COLO668 (cell line): ENCODE data around the gene PPP1R14D.
"Not testable (repeated sequence)": the region's sequence is repeated elsewhere in the genome, so short reads cannot be mapped to it uniquely, and the experiment has no call there.

ENCODE experiments used
- DNase-seq: peaks from one replicate; lab custom pipeline; 2025; ENCODE audit not compliant: unreplicated experiment; lab: John Stamatoyannopoulos, UW

PPP1R14D gene, protein sequence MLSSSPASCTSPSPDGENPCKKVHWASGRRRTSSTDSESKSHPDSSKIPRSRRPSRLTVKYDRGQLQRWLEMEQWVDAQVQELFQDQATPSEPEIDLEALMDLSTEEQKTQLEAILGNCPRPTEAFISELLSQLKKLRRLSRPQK

DNA sequence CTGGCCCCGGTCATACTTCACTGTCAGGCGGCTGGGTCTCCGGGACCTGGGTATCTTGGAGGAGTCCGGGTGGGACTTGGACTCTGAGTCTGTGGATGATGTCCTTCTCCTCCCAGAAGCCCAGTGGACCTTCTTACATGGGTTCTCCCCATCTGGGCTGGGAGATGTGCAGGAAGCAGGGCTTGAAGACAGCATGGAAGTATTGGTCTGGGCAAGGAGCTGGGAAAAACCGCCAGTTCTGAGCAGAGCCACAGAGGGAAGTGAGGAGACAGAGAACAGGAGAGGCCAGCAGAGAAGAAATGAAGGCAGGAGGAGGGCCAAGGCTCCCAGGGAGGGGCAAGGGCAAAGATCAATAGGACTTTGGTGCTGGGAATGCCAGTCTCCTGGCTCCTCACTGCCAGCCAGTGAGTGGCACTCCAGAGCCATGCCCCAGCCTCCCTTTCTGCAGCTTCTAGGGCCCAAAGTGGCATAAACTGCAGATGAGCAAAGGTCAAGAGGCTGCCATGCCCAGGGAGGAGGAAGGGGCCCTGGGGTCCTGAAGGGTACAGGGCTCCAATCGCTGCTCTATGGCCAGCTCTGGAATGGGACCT is at the start of gene PPP1R14D:
TSS of gene PPP1R14D (minus strand) at position 262 of the 590 bp plus-strand sequence. CDS start at position 195, 67 bp downstream.
- peak; percentile 58 for DNase-seq

DNA sequence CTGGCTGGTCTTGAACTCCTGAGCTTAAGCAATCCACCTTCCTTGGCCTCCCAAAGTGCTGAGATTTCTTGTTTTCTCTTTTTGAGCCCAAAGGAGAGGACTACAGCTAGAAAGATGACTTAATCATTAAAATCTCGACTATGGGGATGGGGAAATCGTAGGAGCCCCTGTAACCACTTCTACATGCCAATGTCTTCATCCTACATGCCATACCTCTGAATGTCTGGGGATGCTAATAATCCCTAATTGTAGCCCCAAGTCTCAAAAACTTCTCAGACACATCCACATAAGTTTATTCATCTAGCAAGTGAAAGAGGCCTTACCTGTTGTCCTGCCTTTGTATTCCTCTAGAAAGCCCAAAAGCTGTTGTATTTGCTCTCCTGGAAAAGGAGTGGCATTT is 49.2 kb upstream of the PPP1R14D start:
- DNase-seq = no peak

DNA sequence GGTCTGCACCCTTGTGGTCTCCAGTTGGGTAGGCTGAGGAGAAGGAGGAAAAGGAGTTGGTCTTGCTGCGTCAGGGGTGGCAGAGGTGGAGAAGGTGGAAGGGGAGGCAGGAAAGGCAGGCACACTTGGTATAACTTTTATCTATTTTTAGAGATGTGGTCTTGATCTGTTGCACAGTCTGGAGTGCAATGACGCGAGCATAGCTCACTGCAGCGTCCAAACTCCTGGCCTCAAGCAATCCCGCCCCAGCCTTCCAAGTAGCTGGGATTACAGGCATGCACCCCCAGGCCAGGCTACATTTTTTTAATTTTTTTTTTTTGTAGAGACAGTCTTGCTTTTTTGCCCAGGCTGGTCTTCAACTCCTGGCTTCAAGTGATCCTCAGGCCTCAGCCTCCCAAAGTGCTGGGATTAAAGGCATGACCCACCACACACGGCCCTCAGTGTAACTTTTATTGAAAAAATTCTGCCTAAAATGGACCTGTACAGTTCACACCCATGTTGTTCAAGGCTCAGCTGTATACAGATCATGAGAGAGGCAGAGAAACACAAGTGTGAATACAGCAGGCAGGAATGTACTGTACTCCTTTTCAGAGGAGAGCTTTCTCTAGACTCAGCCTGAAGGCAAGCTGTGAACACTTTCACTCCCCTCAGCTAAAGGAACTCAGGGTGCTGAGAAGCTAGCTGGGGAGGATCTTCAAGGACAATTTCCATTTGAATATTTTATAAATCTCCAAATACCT is 47.7 kb upstream of the PPP1R14D start:
- no peak for DNase-seq

DNA sequence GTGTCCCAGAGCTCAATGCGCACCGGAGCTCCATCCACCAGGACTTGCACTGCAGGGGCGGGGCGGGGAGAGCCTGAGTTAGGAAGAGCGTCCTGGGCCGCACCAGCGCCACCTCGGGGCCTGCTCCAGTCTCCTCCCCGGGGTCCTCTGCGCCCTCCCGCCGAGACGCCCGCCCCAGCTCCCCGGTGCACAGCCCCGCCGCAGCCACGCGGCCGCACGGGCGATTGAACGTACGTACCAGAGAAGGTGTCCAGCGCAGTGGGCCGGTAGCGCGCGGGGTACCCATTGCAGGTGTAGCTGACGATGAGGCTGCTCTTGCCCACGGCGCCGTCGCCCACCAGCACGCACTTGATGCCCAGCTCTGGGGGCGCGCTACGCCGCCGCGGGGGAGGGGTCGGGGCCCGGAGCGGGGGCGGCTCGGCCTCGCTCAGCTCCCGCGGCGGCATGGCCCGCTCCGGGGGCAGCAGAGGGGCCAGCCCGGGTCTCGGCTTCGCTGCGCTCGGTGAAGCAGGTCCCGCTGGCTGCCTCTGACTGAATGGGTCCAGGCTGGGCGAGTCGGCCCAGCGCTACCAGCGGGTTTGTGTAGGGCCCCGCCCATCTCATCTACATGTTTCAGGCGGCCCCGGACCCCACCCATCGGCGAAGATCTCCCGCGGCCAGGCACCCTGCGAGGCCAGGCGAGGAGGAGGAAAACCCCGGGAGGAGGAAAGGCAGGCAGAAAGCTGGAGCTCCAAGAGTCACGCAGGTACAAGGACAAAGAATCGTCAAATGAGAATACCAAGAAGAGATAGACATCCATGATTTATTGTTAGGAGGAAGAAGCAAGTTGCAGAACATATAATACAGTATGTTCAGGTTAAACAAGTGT is 45.4 kb upstream of the PPP1R14D start, which contains the start of gene RHOV:
TSS of gene RHOV (minus strand) at position 541 of the 868 bp plus-strand sequence. CDS start at position 446, 95 bp downstream.
- DNase-seq = peak; percentile 81

DNA sequence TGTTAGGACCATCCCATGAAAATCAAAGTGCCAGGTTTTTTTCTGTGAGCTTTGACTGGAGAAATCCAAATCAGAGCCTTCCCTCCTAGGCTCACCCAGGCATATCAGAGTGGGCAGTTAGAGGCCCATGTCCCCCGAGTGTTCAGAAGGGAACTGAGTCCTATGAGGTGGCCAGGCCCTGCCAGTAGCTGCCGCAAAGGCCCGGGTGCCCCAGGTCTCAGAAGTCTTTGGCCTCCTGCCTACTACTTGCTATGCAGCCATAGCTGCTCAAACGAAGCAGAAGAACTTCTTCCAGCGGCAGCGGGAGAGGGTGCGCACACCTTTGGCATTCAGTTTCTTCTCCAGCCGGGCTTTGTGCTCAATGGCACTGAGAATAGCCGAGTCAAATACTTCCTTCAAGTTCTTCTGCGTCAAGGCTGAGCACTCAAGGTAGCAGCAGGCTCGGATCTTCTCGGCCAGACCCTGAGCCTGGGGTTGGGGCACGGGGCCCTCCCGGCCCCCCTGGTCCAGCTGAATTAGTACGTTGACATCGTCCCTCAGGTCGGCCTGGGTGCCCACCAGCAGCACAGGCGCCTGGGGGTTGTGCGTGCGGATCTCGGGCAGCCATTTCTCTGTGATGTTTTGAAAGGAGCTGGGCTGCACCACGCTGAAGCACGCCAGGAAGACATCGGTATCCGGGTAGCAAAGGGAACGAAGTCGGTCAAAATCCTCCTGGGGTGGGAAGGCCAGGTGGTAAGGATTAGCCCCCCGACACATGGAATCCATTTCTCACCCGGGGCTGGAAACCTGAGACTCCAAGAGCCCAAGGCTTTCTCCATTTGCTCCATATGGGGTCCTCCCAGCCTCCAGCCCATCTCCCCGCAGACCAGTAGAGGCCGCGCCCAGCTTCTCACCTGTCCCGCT is 44.5 kb upstream of the PPP1R14D start:
- no peak for DNase-seq

DNA sequence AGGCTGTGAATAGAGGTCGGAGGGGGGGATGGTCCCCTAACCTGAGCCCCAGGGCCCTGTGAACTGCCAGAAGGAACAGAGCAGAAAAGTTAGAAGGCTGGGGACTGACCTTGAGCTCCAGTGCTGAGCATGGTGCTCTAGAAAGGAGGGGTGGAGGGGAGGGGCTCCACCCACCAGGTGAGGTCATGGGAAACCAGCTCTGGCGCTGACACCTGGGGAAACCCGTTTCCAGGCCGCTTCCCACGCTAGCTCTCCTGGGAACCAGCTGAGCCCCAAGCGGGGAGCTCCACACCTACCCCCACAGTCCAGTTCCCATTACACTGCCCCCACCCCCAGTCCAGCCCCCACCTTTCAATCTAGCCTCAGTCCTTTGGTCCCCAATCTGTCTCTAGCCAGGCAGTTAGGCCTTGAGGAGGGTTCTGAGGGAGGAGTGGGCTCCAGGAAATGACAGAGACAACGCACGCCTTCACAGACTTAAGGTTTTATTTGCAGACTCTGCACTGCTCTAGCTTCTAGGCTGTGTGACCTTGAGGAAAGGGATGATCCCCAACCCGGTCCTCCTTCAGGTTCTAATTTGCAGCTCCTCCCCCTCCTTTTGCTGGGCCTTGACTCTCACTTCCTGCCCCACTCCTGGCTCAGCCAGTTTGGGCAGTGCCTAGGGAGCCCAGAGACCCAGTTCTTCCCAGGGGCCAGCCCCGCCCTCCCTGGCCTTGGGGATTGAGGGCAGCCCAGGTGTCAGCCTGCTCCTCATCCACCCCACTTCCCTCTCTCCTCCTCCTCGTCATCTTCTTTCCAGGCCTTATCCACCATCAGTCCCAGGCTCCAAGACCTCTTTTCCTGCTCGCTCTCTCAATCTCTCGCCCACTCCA is 43.5 kb upstream of the PPP1R14D start:
- peak; percentile 81 for DNase-seq

DNA sequence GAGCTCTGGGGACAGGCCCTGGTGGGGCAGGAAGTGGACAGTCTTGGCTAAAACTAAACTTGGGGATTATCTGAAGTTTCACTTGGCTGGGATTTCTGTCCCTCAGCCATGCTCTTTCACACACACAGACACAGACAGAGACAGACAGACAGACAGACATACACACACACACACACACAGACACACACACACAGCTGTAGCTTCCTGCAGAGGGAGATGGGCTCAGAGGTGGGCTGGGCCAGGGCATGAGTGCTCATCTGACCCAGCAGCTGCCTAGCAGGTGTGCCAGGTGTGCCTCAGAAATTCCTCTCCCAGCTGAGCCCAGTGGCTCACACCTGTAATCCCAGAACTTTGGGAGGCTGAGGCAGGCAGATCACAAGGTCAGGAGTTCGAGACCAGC is 42.2 kb upstream of the PPP1R14D start:
- DNase-seq = peak; percentile 63

DNA sequence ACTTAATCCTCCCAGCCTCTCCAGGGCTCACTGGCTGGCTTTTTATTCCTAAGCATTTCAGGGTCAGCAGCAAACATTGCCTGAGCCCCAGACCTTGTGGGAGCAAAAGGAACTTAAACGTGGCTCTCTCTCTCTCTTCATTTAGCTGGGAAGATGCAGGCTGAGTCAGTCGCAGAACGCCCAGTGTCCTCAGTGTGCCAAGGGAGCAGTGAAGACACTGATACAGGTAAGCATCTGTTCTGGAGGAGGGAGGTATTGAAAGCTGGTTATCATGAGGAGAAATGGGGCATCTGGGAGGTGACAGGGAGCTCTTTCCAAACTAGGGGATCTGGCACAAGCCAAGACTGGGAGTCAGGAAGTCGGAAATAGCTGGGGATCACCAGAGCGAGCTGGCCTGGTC is 41.2 kb upstream of the PPP1R14D start:
- no peak for DNase-seq

DNA sequence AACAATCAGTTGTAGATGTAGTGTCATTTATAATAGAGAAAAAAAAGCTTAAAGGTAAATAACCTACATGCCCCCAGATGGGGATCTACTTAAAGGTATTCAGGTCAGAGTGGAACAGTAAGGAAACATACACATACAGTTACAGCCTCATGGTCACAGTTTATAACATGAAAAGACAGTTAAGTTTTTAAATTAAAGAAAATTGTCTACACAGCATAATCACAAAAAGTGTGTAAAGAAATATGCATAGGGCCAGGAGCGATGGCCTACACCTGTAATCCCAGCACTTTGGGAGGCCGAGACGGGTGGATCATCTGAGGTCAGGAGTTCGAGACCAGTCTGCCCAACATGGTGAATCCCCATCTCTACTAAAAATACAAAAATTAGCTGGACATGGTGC is 38.7 kb upstream of the PPP1R14D start:
- no peak for DNase-seq

DNA sequence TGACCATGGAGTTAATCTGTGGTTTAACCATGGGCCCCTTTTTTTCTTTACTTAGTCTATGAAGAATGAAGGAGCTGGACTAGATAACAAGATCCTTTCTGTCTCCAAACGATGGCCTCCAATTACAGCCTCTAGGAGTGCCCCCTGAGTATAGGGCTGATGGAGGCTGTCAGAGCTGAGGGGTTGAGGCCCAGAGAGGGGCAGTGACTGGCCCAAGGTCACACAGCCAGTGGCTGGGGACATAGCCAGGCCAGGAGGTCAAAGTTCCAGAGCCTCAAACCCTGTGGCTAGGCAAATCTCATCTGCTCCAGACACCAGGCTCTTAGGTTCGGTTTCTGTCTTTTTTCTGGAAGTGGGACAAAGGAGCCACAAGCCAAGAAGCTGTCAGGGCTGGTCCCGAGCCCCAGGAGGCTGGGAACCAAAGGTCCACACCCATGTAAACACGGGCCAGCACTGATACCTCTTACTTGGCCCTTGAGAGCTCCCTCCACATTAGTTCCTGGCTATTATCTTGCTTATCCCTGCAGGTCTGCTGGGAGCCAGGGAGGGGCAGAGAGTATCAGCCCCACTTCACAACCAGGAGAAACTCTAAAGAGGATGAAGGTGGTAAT is 35.3 kb upstream of the PPP1R14D start:
- no peak for DNase-seq

DNA sequence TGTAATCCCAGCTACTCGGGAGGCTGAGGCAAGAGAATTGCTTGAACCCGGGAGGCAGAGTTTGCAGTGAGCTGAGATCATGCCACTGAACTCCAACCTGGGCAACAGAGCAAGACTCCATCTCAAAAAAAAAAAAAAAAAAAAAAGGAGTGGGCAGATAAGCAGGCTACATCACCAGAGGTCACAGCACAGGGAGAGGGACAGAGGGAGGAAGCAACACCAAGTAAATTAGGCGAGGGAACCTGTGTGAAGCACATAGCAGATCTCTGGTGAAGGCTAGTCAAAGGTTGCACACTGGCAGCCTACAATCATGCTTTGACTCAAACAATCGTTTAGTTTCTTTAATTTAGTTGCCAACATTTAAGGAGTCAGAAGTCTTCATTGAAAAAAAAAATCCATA is 32.6 kb upstream of the PPP1R14D start:
- DNase-seq = not testable (repeated sequence)

DNA sequence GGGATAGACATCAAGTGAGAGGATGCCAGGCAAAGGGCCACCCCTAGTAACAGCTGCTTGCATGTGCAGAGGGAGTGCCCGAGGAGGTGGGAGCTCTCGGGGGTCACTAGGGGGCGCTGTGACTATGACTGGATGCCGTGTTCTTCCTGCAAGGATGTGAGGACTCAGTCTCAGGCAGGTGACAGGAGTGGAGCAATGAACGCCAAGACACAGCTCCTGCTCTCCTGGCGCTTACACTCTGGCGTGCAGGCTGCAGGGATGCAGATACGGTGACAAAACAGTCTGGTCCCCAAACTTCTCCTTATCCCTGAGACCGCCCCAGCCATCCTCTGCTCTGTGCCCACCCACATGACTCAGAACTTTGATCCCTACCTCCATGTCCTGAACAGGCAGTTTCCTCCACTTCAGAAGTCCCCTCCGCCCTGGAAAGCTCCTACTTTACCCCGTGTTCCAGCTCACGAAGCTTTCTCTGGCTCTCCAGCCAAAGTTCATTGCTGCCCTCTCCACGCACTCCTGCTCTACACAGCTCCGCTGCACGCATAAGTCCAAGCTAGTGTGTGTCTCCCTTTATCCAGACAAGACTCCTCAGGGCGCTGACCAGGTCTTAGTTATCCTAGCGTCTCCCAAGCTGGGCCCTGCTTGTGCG is 30.8 kb upstream of the PPP1R14D start:
- peak; percentile 83 for DNase-seq

DNA sequence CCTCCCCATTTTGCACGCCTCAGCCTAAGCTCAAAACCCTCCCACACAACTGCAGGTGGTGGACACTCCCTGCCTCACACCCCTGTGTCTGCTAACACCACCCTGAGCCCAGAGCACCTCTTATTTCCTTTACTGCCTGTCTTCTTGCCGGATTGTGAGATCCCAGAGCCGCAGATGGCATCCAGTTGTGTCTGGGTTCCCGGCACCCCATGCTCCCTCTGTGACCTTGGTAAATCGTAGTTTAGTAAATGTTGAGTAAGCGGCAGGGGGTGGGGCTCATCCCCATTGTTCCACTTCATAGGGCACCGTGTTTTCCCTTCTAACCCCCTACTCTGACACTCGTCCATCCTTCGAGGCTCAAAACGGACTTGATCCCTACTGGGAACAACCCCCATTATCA is 30.2 kb upstream of the PPP1R14D start:
- no peak for DNase-seq

DNA sequence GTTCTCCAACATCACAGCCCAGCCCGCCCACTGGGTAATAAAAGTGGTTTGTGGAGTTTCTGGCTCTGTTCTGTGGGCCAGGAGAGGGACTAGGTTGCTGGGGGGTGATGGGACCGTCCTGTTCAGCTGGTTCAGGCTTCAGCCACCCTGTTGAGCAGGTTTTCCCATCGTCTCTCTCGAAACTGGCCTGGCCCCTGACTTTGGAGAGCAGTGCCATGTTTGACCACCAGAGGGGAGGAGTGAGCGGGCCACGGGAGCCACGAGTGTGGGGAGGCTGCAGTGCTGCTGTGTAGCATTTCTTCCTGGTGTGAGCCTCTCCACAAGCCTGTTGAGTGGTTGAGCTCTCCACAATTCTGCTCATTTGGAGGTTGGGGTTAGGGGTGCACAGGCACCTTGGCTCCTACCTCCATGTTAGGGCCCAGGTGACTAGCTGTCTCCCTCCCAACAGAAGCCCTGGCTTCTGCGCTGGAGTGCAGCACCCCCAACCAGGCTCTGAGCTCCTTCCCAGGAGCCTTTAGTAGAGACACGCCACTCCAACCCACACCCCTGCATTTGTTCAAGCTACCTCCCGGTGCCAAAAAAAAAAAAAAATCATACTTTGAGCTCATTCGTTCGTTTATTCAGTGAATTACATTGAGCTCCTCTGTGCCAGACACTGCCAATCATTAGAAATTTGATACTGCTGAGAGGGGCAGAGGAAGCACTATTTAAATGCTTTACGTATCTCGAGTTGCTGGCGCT is 29.3 kb upstream of the PPP1R14D start:
- DNase-seq = peak; percentile 71

DNA sequence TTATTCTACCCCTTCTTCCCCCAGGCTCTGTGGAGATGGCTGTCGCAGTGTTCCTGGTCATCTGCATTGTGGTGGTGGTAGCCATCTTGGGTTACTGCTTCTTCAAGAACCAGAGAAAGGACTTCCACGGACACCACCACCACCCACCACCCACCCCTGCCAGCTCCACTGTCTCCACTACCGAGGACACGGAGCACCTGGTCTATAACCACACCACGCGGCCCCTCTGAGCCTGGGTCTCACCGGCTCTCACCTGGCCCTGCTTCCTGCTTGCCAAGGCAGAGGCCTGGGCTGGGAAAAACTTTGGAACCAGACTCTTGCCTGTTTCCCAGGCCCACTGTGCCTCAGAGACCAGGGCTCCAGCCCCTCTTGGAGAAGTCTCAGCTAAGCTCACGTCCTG is 28.2 kb upstream of the PPP1R14D start:
- DNase-seq = no peak

DNA sequence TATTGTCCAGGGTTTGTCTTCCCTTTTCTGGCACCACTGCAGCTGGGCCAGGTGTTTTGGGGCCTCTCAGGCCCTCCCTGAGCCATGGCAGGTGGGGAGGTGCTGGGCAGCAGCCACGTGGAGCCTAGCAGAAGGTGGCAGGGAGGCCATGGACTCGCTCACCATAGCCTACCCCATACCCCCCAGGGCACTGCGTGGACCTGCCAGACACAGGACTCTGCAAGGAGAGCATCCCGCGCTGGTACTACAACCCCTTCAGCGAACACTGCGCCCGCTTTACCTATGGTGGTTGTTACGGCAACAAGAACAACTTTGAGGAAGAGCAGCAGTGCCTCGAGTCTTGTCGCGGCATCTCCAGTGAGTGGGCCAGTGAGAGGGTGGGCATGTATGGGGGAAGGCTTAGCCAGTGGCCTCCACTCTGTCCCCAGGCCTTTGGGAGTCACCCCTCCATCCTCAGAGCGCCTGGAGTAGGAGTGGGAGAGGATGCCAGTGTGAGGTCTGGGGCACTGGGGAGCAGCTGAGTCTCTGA is 27.3 kb upstream of the PPP1R14D start:
- no peak for DNase-seq

DNA sequence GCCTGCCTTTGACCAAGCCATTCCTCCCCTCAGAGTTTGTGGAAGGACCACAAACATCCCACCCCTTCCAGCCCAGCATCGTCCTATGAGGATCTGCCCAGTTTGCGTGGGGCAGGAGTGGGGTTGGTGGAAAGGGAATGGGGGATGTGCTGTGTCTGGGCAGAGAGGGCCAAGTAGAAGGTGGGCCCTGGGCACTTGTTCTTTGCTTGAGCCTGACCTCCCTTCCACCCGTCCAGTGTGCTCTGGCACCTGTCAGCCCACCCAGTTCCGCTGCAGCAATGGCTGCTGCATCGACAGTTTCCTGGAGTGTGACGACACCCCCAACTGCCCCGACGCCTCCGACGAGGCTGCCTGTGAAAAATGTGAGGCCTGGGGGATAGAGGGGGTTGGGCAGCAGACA is 25.7 kb upstream of the PPP1R14D start:
- DNase-seq = no peak
